SK-N-SH (cell line): ENCODE measurements around the gene ATP8B3.

Experiments
- CTCF ChIP-seq: fragments of 200-600 bp; sonication (generic); IDR thresholded peaks from 2 replicates; pipeline ENCODE4 v1.6.1; 2017; ENCODE audit warnings: antibody characterized with exemption, mild to moderate bottlenecking, moderate library complexity
- JUND ChIP-seq: IDR thresholded peaks from 2 replicates; pipeline ENCODE4 v1.4.0; 2012
- RAD21 ChIP-seq: IDR thresholded peaks from 2 replicates; pipeline ENCODE4 v1.6.1; 2012; ENCODE audit warnings: mild to moderate bottlenecking, low read length
- SMC3 ChIP-seq: IDR thresholded peaks from 2 replicates; pipeline ENCODE4 v1.6.1; 2012; ENCODE audit warnings: low read depth, low read length, improper control_type of control experiment
- TAF1 ChIP-seq: IDR thresholded peaks from 2 replicates; pipeline ENCODE4 v1.6.1; 2012; ENCODE audit warnings: low read depth, mild to moderate bottlenecking, low read length, moderate library complexity, borderline replicate concordance
- YY1 ChIP-seq: IDR thresholded peaks from 2 replicates; pipeline ENCODE4 v1.4.0; 2012; ENCODE audit warnings: low read depth, mild to moderate bottlenecking
- TF ChIP-seq, protein P1 (sequence below): IDR thresholded peaks from 2 replicates; pipeline ENCODE4; 2012
- TF ChIP-seq, protein P2 (sequence below): fragments of 150-350 bp; IDR thresholded peaks from 2 replicates; pipeline ENCODE4 v1.6.1; 2017; ENCODE audit warnings: antibody characterized with exemption, low read length, low read depth, borderline replicate concordance

DNA sequence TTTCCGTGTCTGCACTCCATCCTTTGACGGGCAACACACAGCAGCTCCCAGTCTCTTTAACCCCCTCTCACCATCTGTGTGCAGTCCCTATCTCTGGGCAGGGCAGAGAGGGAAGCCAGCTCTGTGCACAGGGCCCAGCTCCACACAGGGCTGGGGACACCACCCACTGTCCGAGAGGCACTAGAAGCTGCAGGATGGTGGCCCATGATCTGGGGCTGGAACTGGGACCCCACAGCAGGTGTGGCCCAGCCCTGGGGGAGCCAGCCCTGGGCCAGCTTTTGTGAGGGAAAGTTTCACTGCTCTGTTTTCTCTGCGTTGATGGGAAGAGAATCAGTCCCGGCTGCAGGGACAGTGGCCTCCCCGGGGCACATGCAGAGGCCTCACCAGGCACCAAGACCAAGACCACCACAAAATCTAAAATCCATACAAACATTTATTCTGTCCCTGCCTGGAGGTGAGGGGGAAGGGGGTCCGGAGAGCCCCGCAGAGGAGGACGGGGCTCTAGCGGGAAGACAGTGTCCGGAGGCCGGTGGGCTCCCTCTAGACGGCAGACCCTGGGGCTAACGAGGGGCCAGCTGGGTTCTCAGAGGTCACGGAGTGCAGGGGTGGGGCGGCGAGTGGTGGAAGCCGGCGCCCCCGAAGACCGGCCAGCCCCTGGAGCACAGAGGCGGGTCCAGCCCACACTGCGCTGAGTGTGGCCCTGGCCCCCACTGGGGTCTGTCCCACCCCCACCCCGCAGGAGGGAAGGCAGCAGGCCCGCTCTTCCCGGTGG, 2.9 kb upstream of the ATP8B3 start:
- TF ChIP-seq TAF1 (no peak), CTCF (no peak), SMC3 (no peak), YY1 (no peak), JUND (no peak), RAD21 (no peak)
- TF ChIP-seq, protein P1, sequence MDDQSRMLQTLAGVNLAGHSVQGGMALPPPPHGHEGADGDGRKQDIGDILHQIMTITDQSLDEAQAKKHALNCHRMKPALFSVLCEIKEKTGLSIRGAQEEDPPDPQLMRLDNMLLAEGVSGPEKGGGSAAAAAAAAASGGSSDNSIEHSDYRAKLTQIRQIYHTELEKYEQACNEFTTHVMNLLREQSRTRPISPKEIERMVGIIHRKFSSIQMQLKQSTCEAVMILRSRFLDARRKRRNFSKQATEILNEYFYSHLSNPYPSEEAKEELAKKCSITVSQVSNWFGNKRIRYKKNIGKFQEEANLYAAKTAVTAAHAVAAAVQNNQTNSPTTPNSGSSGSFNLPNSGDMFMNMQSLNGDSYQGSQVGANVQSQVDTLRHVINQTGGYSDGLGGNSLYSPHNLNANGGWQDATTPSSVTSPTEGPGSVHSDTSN: no peak
- TF ChIP-seq, protein P2, sequence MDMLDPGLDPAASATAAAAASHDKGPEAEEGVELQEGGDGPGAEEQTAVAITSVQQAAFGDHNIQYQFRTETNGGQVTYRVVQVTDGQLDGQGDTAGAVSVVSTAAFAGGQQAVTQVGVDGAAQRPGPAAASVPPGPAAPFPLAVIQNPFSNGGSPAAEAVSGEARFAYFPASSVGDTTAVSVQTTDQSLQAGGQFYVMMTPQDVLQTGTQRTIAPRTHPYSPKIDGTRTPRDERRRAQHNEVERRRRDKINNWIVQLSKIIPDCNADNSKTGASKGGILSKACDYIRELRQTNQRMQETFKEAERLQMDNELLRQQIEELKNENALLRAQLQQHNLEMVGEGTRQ: no peak
